GM23338 (cell line): Measurements from ENCODE around the gene ANKFN1. TPM values are rescaled to one million over a fixed set of nuclear protein-coding genes. Genes with fewer than 3 reads are reported as not detected.

ENCODE experiments used
- ATAC-seq: fragments of 200-7000 bp; cut with Tn5 transposase; 3 replicates; pipeline ENCODE4 v1.9.1; 2020
- DNase-seq: peaks from one replicate; pipeline ENCODE4 v3.0.0-alpha.2; 2015; ENCODE audit warnings: low spot score
- H2AFZ ChIP-seq: fragments of 200-600 bp; sonication (generic); 2 replicates; pipeline ENCODE4 v1.8.0; 2016; ENCODE audit warnings: antibody characterized with exemption, mild to moderate bottlenecking, moderate library complexity
- H3F3A ChIP-seq: fragments of 200-600 bp; sonication (generic); replicated peaks from 2 replicates; pipeline ENCODE4 v1.8.0; 2017; ENCODE audit warnings: antibody characterized with exemption, mixed run types, low read depth
- H3K27ac ChIP-seq: fragments of 200-600 bp; sonication (generic); 2 replicates; pipeline ENCODE4 v1.6.1; 2016; ENCODE audit warnings: low read depth
- H3K27me3 ChIP-seq: fragments of 200-600 bp; sonication (generic); 2 replicates; pipeline ENCODE4 v1.8.0; 2016; ENCODE audit warnings: mild to moderate bottlenecking, mixed run types, moderate library complexity; ENCODE audit not compliant: insufficient read depth
- H3K36me3 ChIP-seq: fragments of 200-600 bp; sonication (generic); 2 replicates; pipeline ENCODE4 v1.8.0; 2016; ENCODE audit warnings: mild to moderate bottlenecking; ENCODE audit not compliant: insufficient read depth
- H3K4me1 ChIP-seq: fragments of 200-600 bp; sonication (generic); 2 replicates; pipeline ENCODE4 v1.8.0; 2016; ENCODE audit warnings: mild to moderate bottlenecking, moderate library complexity; ENCODE audit not compliant: insufficient read depth
- H3K4me2 ChIP-seq: fragments of 200-600 bp; sonication (generic); 2 replicates; pipeline ENCODE4 v1.7.1; 2017; ENCODE audit warnings: mixed run types
- H3K4me3 ChIP-seq: fragments of 200-600 bp; sonication (generic); 2 replicates; pipeline ENCODE4 v1.6.1; 2016; ENCODE audit warnings: mixed run types
- H3K79me2 ChIP-seq: fragments of 200-600 bp; sonication (generic); replicated peaks from 2 replicates; pipeline ENCODE4 v1.8.0; 2017; ENCODE audit warnings: mild to moderate bottlenecking; ENCODE audit not compliant: insufficient read depth
- H3K9me2 ChIP-seq: fragments of 200-600 bp; sonication (generic); 2 replicates; pipeline ENCODE4 v1.8.0; 2017; ENCODE audit not compliant: insufficient read depth
- H4K20me1 ChIP-seq: fragments of 200-600 bp; sonication (generic); replicated peaks from 2 replicates; pipeline ENCODE4 v1.8.0; 2017; ENCODE audit warnings: mild to moderate bottlenecking; ENCODE audit not compliant: insufficient read depth
- H3K27ac Mint-ChIP-seq: 2 replicates; pipeline ENCODE4 v1.8.0; 2020; ENCODE audit warnings: inconsistent platforms, mild to moderate bottlenecking, moderate library complexity, mixed read lengths
- H3K27me3 Mint-ChIP-seq: 3 replicates; pipeline ENCODE4 v1.8.0; 2022; ENCODE audit warnings: low read depth, mild to moderate bottlenecking, moderate library complexity, mixed read lengths, inconsistent platforms; ENCODE audit not compliant: insufficient read depth, poor library complexity
- H3K36me3 Mint-ChIP-seq: 3 replicates; pipeline ENCODE4 v1.8.0; 2021; ENCODE audit warnings: low read depth, mild to moderate bottlenecking, inconsistent platforms, moderate library complexity, mixed read lengths
- H3K4me1 Mint-ChIP-seq: 3 replicates; pipeline ENCODE4 v1.8.0; 2020; ENCODE audit warnings: mild to moderate bottlenecking, inconsistent platforms, mixed read lengths
- H3K4me3 Mint-ChIP-seq: 3 replicates; pipeline ENCODE4 v1.8.0; 2021; ENCODE audit warnings: moderate library complexity, mild to moderate bottlenecking, inconsistent platforms, mixed read lengths
- H3K9me3 Mint-ChIP-seq: 3 replicates; pipeline ENCODE4 v1.8.0; 2020; ENCODE audit warnings: moderate library complexity, mild to moderate bottlenecking, inconsistent platforms, mixed read lengths
- CREB1 ChIP-seq: fragments of 250-450 bp; sonication (Bioruptor Pico); IDR thresholded peaks from 2 replicates; pipeline ENCODE4 v1.5.0; 2020; ENCODE audit warnings: low read depth, mild to moderate bottlenecking, moderate library complexity
- EZH2 ChIP-seq: fragments of 200-600 bp; sonication (generic); IDR thresholded peaks from one replicate; pipeline ENCODE4 v1.8.0; 2017; ENCODE audit warnings: antibody characterized with exemption, mild to moderate bottlenecking, low read depth; ENCODE audit not compliant: unreplicated experiment
- EZH2phosphoT487 ChIP-seq: fragments of 200-600 bp; sonication (generic); IDR thresholded peaks from one replicate; pipeline ENCODE4 v1.8.1; 2018; ENCODE audit warnings: antibody characterized with exemption; ENCODE audit not compliant: unreplicated experiment
- JUNB ChIP-seq: IDR thresholded peaks from one replicate; pipeline ENCODE4 v1.6.1; 2016; ENCODE audit warnings: antibody characterized with exemption; ENCODE audit not compliant: unreplicated experiment
- NANOG ChIP-seq: IDR thresholded peaks from 2 replicates; pipeline ENCODE4 v1.6.1; 2016; ENCODE audit warnings: antibody characterized with exemption, borderline replicate concordance
- POLR2AphosphoS5 ChIP-seq: IDR thresholded peaks from 2 replicates; pipeline ENCODE4 v1.6.1; 2016; ENCODE audit warnings: antibody characterized with exemption, low read depth
- STAT1 ChIP-seq: IDR thresholded peaks from one replicate; pipeline ENCODE4 v1.6.1; 2016; ENCODE audit warnings: antibody characterized with exemption; ENCODE audit not compliant: unreplicated experiment
- ZNF114 ChIP-seq: fragments of 250-450 bp; sonication (Bioruptor Pico); IDR thresholded peaks from 2 replicates; pipeline ENCODE4 v1.5.0; 2020; ENCODE audit warnings: mild to moderate bottlenecking, moderate library complexity
- ZNF331 ChIP-seq: fragments of 250-450 bp; sonication (Bioruptor Pico); IDR thresholded peaks from 2 replicates; pipeline ENCODE4 v1.5.0; 2020; ENCODE audit warnings: low read depth, mild to moderate bottlenecking, moderate library complexity
- polyA plus RNA-seq: library from polyadenylated mRNA; unstranded; fragments of >200 nt; fragmentation: Nextera tagmentation; extraction: Ambion mirVana; gene quantifications from 2 replicates; pipeline ENCODE4 v1.2.1, GENCODE V29; 2016
- total RNA-seq: library from RNA; depleted of rRNA; stranded (reverse); fragments of >200 nt; shearing (Covaris generic); gene quantifications from 2 replicates; pipeline ENCODE4 v1.2.3, GENCODE V29; 2014
- TF ChIP-seq, protein P1 (sequence below): IDR thresholded peaks from one replicate; pipeline ENCODE4 v1.6.1; 2018; ENCODE audit warnings: antibody characterized with exemption; ENCODE audit not compliant: unreplicated experiment
- TF ChIP-seq, protein P2 (sequence below): IDR thresholded peaks from 2 replicates; pipeline ENCODE4 v1.6.1; 2016; ENCODE audit warnings: antibody characterized with exemption
- TF ChIP-seq, protein P3 (sequence below): fragments of 250-450 bp; sonication (Bioruptor Pico); IDR thresholded peaks from 2 replicates; pipeline ENCODE4 v1.5.0; 2020; ENCODE audit warnings: mild to moderate bottlenecking, moderate library complexity
- TF ChIP-seq, protein P4 (sequence below), 2 experiments: fragments of 200-600 bp in 1 of 2; sonication (generic) in 1 of 2; conservative IDR thresholded peaks; 2 replicates each; pipeline versions ENCODE4 v1.5.1 to v1.6.1; 2016 to 2017; ENCODE audit warnings: antibody characterized with exemption in 2 of 2, low read depth in 2 of 2, mild to moderate bottlenecking in 2 of 2, moderate library complexity in 1 of 2

Gene ANKFN1
- total and polyA plus RNA-seq, 2 experiments from 2014 or later, result not detected

DNA sequence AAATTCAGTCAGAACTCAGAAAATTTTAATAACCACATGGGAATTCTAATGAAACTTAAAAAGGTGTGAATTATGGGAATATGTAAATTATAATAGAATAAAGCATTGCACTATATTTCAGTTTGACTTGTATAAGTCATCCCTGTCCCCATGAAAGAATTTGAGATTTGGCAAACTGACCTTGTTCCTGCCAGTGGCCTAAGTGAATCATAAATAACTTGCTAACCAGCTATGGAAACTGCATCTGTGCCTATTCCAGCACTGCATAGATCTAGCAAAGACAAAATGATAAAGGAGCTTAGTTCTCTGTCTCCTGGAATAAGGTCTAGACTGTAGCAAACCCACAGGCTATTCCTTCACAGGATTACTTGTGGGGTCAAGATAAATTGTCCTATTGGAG lies 333.5 kb downstream of the ANKFN1 start:
- Histone ChIP-seq H4K20me1 (no peaks in the 10 kb centered on the region), H3K4me3 (no peak overlapping the region), H3K27me3 (no peaks in the 10 kb centered on the region), H3K9me2 (no peaks in the 10 kb centered on the region; the same call in 1 of the 2 replicates), H3K27ac (no peak overlapping the region), H2AFZ (no peak overlapping the region), H3K36me3 (no peaks in the 10 kb centered on the region), H3K79me2 (no peaks in the 10 kb centered on the region), H3K4me1 (no peaks in the 10 kb centered on the region), H3F3A (no peaks in the 10 kb centered on the region), H3K4me2 (no peak overlapping the region)
- peaks cover 4% of the 10 kb centered on the region for H3K27me3 Mint-ChIP-seq
- no peaks in the 10 kb centered on the region for H3K36me3 Mint-ChIP-seq
- no peak for ATAC-seq
- no peaks in the 10 kb centered on the region for H3K9me3 Mint-ChIP-seq
- H3K4me1 Mint-ChIP-seq, result no peaks in the 10 kb centered on the region; the same call in 2 of the 3 replicates
- H3K4me3 Mint-ChIP-seq, result no peak overlapping the region
- DNase-seq, result no peak
- no peak overlapping the region for H3K27ac Mint-ChIP-seq
- no peak for TF ChIP-seq ZNF331
- TF ChIP-seq NANOG, result no peak
- TF ChIP-seq, protein P1, sequence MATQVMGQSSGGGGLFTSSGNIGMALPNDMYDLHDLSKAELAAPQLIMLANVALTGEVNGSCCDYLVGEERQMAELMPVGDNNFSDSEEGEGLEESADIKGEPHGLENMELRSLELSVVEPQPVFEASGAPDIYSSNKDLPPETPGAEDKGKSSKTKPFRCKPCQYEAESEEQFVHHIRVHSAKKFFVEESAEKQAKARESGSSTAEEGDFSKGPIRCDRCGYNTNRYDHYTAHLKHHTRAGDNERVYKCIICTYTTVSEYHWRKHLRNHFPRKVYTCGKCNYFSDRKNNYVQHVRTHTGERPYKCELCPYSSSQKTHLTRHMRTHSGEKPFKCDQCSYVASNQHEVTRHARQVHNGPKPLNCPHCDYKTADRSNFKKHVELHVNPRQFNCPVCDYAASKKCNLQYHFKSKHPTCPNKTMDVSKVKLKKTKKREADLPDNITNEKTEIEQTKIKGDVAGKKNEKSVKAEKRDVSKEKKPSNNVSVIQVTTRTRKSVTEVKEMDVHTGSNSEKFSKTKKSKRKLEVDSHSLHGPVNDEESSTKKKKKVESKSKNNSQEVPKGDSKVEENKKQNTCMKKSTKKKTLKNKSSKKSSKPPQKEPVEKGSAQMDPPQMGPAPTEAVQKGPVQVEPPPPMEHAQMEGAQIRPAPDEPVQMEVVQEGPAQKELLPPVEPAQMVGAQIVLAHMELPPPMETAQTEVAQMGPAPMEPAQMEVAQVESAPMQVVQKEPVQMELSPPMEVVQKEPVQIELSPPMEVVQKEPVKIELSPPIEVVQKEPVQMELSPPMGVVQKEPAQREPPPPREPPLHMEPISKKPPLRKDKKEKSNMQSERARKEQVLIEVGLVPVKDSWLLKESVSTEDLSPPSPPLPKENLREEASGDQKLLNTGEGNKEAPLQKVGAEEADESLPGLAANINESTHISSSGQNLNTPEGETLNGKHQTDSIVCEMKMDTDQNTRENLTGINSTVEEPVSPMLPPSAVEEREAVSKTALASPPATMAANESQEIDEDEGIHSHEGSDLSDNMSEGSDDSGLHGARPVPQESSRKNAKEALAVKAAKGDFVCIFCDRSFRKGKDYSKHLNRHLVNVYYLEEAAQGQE, result no peak
- TF ChIP-seq CREB1 (CRISPR knock-in tag), result no peak
- TF ChIP-seq, protein P2, sequence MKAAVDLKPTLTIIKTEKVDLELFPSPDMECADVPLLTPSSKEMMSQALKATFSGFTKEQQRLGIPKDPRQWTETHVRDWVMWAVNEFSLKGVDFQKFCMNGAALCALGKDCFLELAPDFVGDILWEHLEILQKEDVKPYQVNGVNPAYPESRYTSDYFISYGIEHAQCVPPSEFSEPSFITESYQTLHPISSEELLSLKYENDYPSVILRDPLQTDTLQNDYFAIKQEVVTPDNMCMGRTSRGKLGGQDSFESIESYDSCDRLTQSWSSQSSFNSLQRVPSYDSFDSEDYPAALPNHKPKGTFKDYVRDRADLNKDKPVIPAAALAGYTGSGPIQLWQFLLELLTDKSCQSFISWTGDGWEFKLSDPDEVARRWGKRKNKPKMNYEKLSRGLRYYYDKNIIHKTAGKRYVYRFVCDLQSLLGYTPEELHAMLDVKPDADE, result no peak
- TF ChIP-seq ZNF114 (CRISPR knock-in tag), result no peak
- TF ChIP-seq EZH2phosphoT487, result no peak
- TF ChIP-seq, protein P3, sequence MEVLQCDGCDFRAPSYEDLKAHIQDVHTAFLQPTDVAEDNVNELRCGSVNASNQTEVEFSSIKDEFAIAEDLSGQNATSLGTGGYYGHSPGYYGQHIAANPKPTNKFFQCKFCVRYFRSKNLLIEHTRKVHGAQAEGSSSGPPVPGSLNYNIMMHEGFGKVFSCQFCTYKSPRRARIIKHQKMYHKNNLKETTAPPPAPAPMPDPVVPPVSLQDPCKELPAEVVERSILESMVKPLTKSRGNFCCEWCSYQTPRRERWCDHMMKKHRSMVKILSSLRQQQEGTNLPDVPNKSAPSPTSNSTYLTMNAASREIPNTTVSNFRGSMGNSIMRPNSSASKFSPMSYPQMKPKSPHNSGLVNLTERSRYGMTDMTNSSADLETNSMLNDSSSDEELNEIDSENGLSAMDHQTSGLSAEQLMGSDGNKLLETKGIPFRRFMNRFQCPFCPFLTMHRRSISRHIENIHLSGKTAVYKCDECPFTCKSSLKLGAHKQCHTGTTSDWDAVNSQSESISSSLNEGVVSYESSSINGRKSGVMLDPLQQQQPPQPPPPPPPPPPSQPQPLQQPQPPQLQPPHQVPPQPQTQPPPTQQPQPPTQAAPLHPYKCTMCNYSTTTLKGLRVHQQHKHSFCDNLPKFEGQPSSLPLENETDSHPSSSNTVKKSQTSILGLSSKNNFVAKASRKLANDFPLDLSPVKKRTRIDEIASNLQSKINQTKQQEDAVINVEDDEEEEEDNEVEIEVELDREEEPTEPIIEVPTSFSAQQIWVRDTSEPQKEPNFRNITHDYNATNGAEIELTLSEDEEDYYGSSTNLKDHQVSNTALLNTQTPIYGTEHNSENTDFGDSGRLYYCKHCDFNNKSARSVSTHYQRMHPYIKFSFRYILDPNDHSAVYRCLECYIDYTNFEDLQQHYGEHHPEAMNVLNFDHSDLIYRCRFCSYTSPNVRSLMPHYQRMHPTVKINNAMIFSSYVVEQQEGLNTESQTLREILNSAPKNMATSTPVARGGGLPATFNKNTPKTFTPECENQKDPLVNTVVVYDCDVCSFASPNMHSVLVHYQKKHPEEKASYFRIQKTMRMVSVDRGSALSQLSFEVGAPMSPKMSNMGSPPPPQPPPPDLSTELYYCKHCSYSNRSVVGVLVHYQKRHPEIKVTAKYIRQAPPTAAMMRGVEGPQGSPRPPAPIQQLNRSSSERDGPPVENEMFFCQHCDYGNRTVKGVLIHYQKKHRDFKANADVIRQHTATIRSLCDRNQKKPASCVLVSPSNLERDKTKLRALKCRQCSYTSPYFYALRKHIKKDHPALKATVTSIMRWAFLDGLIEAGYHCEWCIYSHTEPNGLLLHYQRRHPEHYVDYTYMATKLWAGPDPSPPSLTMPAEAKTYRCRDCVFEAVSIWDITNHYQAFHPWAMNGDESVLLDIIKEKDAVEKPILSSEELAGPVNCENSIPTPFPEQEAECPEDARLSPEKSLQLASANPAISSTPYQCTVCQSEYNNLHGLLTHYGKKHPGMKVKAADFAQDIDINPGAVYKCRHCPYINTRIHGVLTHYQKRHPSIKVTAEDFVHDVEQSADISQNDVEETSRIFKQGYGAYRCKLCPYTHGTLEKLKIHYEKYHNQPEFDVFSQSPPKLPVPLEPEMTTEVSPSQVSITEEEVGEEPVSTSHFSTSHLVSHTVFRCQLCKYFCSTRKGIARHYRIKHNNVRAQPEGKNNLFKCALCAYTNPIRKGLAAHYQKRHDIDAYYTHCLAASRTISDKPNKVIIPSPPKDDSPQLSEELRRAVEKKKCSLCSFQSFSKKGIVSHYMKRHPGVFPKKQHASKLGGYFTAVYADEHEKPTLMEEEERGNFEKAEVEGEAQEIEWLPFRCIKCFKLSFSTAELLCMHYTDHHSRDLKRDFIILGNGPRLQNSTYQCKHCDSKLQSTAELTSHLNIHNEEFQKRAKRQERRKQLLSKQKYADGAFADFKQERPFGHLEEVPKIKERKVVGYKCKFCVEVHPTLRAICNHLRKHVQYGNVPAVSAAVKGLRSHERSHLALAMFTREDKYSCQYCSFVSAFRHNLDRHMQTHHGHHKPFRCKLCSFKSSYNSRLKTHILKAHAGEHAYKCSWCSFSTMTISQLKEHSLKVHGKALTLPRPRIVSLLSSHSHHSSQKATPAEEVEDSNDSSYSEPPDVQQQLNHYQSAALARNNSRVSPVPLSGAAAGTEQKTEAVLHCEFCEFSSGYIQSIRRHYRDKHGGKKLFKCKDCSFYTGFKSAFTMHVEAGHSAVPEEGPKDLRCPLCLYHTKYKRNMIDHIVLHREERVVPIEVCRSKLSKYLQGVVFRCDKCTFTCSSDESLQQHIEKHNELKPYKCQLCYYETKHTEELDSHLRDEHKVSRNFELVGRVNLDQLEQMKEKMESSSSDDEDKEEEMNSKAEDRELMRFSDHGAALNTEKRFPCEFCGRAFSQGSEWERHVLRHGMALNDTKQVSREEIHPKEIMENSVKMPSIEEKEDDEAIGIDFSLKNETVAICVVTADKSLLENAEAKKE (CRISPR knock-in tag), result no peak
- no peak for TF ChIP-seq POLR2AphosphoS5
- no peak for TF ChIP-seq JUNB
- TF ChIP-seq, protein P4, sequence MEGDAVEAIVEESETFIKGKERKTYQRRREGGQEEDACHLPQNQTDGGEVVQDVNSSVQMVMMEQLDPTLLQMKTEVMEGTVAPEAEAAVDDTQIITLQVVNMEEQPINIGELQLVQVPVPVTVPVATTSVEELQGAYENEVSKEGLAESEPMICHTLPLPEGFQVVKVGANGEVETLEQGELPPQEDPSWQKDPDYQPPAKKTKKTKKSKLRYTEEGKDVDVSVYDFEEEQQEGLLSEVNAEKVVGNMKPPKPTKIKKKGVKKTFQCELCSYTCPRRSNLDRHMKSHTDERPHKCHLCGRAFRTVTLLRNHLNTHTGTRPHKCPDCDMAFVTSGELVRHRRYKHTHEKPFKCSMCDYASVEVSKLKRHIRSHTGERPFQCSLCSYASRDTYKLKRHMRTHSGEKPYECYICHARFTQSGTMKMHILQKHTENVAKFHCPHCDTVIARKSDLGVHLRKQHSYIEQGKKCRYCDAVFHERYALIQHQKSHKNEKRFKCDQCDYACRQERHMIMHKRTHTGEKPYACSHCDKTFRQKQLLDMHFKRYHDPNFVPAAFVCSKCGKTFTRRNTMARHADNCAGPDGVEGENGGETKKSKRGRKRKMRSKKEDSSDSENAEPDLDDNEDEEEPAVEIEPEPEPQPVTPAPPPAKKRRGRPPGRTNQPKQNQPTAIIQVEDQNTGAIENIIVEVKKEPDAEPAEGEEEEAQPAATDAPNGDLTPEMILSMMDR (conservative IDR thresholded peaks at IDR 0.05; ENCODE audit: low read depth in 2 of 2), result no peak
- no peak for TF ChIP-seq EZH2
- no peak for TF ChIP-seq STAT1
